AG09309 (cell line): Measurements from ENCODE around the gene MAS1L.

Experiments used
- DNase-seq: peaks from one replicate; pipeline ENCODE4 v3.0.0-alpha.2; 2010; ENCODE audit warnings: low read depth
- H3K4me3 ChIP-seq: 2 replicates; pipeline ENCODE4 v1.5.1; 2011; ENCODE audit warnings: mild to moderate bottlenecking, low read depth, low read length, moderate library complexity; ENCODE audit not compliant: control insufficient read depth
- TF ChIP-seq, protein P1 (sequence below): IDR thresholded peaks from 2 replicates; pipeline ENCODE4 v1.5.1; 2011; ENCODE audit warnings: mild to moderate bottlenecking, low read depth, low read length, inconsistent platforms; ENCODE audit not compliant: insufficient read depth, control insufficient read depth; ENCODE audit errors: missing control alignments

The MAS1L gene

DNA sequence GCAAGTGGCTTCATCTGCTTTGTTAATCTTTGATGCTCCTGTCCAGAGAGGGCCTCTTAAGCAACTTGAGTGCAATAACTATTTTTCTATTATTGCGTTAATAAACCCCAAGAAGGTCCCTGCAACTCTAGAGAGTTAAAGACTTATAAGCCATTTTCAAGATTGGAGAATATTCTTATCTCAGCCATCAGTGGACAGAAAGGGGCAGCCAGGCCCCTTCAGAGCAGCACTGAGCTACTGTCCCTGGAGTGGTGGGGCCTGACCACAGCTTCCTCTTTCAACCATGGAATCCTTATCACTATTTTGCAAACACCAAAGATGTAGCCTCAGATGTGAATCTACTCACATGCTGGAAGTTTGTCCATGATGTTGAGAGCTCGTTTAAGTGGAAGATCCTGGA is 2.8 kb upstream of the MAS1L start:
- no peak overlapping the region for H3K4me3 ChIP-seq
- TF ChIP-seq, protein P1, sequence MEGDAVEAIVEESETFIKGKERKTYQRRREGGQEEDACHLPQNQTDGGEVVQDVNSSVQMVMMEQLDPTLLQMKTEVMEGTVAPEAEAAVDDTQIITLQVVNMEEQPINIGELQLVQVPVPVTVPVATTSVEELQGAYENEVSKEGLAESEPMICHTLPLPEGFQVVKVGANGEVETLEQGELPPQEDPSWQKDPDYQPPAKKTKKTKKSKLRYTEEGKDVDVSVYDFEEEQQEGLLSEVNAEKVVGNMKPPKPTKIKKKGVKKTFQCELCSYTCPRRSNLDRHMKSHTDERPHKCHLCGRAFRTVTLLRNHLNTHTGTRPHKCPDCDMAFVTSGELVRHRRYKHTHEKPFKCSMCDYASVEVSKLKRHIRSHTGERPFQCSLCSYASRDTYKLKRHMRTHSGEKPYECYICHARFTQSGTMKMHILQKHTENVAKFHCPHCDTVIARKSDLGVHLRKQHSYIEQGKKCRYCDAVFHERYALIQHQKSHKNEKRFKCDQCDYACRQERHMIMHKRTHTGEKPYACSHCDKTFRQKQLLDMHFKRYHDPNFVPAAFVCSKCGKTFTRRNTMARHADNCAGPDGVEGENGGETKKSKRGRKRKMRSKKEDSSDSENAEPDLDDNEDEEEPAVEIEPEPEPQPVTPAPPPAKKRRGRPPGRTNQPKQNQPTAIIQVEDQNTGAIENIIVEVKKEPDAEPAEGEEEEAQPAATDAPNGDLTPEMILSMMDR, result no peak
- no peak for DNase-seq

DNA sequence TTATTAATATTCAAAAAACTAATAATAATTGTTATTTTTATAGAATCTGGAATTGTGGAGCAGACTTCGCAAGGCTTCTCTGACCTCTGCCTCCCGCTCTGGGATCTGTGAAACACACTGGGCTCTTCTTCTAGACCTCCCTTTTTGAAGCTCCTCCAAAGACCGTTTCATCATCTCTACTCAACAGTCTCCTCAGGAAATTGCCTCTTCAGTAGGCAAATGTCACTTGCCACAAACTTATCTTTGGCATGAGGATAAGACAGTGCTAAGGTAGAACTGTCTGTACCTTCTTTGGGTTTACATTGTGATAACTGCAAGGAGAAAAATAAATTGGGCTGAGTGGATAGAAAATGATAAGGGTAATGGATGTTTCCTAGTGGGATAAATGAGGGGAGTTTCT is 2.3 kb upstream of the MAS1L start:
- TF ChIP-seq, protein P1, result no peak
- DNase-seq, result no peak
- no peak overlapping the region for H3K4me3 ChIP-seq

DNA sequence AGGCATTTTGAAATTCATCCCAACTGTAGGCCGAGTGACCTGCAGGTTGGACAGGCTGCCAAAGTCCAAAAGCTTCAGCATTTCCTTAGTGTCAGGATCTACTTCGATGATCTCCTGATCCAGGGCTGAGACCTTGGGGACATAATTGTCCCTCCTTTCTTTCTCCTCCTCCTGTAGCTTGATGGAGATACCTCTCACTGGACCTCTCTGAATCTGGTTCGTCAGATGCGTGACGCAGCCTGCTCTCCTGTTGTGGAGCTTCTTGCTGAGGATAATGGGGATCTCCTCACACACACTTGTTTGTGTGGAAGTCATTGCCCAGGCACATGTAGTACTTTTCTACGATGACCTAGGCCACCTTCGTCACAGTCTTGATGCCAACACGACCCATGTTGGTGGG is 1.5 kb upstream of the MAS1L start:
- DNase-seq, result no peak
- no peak overlapping the region for H3K4me3 ChIP-seq
- TF ChIP-seq, protein P1, result no peak

DNA sequence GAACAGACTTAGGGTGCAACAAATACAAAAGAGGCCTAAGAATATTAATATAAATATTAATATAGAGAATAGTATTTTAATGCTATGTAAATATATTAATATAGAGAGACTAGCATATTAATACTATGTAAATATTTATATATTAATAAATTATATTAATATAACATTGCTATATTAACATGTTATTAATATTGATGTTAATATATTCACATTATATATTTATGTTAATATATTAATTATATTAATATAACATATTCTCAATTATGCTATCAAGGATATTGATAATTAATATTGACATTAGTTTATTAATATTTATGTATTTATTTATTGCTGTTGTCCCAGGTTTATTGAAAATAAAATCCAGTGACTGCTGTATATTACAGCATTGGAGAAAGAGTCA is 1.1 kb upstream of the MAS1L start:
- DNase-seq, result no peak
- H3K4me3 ChIP-seq, result no peak overlapping the region

DNA sequence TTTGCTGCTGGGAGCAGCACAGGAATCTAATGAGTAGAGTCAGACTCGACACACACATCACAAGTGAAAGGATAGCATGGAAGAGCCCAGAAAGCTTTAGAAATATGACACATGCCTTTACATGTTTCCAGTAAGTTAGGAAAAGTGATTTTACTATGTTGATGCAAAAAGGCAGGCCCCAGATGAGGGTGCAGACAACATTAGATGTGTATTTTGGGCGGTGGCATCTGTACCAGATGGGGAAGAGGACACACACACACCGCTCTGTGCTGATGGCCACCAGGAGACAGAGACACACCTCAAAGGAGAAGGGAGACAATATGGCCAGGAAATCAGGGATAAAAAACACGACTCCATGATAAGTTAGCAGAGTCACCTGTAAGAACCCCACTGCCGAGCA is 625 bp downstream of the MAS1L start:
- no peak for DNase-seq
- H3K4me3 ChIP-seq, result no peak overlapping the region
- TF ChIP-seq, protein P1, result no peak

More for the DNA sequence above, 1.1 kb upstream of the MAS1L start:
- TF ChIP-seq, protein P1, result no peak

DNA sequence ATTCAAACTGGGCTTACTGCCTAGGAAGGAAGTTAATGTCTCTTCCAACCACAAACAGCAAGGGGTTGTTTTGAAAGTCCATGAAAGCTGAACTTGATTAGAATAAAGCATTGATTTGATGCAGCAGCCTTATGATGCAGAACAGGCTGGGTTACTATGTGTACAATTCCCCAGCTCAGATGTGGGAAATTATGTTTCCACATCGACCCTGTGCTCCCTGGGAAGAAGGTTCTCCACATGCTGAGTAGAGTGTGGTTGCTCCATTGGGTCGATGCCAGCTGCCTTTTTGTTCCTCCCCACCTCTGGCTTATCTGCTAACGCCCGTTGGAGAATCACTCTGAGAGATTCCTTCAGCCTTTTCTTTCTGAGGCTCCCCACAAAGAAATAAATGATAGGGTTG is 1.2 kb downstream of the MAS1L start:
- DNase-seq, result no peak
- TF ChIP-seq, protein P1, result no peak
- no peak overlapping the region for H3K4me3 ChIP-seq

DNA sequence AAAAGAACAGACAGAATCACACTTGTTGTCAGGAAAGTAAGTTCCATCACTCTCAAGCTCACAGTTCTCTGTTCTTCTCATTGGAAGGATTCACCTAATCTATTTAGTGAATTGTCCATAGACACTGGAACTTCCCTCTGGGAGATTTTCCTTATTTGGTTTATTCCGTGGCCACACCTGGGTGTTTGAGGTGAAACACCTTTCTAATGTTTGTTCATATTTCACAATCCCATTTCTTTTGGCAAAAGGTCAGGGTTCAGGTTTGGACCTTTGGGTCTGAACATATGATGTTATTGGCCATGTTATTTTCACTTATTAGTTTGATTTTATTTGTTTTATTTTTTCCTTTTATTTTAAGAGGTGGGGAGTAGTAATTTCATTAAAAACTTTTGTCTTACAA is 4.0 kb downstream of the MAS1L start:
- no peak for DNase-seq
- H3K4me3 ChIP-seq, result no peak overlapping the region
- TF ChIP-seq, protein P1, result no peak
